HL-60/S4 treated with phorbol 12-myristate 13-acetate at 8.2 ng/mL for 4 days and 3 days (cell line): Measurements from ENCODE around the gene PRDM2.

Source experiments
- in situ Hi-C: fragments of 300-500 bp; cut with MboI; formaldehyde crosslinking; loops from 2 replicates; pipeline ENCODE4 v1.15.0; 2022; ENCODE audit warnings: low sequenced_read_pairs

Gene PRDM2

DNA sequence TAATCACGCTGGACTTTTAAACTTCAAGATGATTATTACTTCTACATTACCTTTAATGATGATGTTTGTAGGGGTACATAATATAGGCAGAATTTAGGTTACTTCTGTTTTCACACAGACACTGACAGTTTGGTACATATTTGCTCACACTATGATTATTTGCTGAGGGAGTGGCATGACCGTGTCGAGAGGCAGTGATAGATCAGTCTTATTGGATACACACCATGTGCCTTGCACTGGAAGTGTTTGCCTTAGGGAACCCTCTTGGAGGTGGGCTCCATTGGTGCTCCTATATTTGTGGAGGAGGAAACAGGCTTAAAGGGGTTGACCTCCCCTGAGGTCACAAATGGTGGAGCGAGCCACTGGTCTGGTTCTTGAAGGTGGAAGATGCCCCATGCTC, 132.1 kb downstream of the PRDM2 start:
- in situ Hi-C loops = no loop called here

DNA sequence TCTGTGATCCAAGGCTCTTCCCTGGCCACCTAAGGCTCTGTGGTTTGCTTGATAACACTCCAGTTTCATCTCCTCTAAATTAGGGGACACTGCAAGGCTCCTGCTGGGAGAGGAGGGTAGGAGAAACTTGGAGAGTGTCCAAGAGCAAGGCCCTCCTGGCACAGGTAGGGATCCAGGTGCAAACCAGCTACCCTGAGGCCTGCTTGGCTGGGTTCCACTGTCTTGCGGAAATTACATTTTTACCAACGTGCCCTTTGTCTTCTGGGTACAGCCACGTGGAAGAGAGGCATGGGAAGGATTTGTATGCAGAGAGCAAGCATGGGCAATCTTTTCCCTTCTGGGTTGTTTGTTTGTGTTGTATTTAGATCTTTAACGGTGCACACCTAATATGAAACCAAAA, 132.5 kb downstream of the PRDM2 start:
- in situ Hi-C loops = no loop called here

DNA sequence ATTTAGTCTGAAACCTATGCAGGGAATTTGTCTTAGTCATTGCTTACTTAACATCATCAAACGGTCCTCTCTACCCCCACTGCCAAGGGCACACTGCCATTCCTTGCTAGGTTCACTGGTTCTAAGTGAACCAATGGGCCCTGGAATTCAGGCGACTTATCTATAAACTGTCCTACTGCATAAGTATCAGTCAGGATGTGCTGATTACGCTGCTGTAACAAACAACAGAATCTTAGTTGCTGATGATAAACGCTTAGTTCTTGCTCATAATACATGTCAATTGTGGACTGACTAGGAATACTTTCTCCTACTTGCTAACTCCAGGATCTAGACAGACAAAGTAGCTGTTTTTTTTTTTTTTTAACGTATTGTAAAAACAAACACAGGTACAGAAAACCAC, 136.1 kb downstream of the PRDM2 start:
- in situ Hi-C loops = no loop called here

DNA sequence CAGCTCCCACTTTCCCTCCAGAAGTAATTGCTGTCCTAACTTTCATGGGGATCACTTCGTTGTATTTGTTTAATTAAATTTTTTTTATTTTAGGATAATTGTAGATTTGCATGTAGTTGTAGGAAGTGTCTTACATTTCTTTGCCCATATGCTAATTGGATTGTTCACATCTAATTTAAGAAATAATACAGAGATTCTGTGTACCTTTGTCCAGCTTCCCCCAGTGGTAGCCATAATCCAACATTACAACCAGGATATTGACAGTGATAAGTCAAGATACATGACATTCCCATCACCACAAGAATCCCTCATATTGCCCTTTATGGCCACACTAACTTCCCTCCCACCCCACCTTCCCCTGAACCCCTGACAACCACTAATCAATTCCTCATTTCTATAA, 136.6 kb downstream of the PRDM2 start:
- in situ Hi-C loops = no loop called here

DNA sequence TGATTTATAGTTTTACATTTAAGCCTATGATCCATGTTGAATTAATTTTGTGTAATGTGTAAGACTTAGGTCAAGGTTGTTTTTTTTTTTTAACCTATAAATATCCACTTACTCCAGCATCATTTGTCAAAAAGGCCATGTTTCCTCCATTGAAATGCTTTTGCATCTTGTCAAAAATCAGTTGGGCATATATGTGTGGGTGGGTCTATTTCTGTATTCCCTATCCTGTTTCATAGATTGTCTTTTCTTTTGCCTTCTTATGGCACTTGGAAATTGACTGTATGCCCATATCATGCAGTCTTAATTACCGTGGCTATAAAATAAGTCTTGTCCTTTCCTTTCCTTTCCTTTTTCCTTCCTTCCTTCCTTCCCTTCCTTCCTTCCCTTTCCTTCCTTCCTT, 138.2 kb downstream of the PRDM2 start:
- in situ Hi-C loops = no loop called here

DNA sequence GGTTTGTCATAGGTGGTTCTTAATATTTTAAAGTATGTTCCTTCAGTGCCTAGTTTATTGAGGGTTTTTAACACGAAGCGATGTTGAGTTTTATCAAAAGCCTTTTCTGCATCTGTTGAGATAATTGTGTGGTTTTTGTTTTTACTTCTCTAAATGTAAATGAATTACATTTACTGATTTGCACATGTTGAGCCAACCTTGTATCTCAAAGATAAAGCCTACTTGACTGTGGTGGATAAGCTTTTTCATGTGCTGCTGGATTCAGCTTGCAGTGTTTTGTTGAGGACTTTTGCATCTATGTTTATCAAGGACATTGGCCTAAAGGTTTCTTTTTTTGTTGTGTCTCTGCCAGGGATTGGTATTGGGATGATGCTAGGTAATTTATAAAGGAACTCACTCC, 142.5 kb downstream of the PRDM2 start:
- in situ Hi-C loops = no loop called here

DNA sequence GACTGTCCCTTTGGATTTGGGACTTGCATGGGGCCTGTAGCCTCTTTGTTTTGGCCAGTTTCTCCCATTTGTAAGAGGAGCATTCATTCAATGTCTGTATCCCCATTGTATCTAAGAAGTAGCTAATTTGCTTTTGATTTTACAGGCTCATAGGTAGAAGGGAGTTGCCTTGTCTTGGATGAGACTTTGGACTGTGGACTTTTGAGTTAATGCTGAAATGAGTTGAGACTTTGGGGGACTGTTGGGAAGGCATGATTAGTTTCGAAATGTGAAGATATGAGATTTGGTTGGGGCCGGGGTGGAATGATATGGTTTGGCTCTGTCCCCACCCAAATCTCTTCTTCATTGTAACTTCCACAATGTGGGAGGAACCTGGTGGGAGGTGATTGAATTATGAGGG, 151.7 kb downstream of the PRDM2 start:
- in situ Hi-C loops = no loop called here

DNA sequence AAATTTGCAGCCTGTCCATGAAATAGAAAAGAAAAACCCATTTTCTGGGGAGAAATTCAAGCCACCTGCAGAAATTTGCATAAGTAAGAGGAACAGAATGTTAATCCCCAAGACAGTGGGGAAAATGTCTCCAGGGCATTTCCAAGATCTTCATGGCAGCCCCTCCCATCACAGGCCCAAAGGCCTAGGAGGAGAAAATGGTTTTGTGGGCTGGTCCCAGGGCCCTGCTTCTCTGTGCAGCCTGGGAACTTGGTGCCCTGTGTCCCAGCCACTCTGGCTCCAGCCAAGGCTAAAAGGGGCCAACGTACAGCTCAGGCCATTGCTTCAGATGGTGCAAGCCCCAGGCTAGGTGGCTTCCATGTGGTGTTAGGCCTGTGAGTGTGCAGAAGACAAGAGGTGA, 155.6 kb downstream of the PRDM2 start:
- in situ Hi-C loops = no loop called here

DNA sequence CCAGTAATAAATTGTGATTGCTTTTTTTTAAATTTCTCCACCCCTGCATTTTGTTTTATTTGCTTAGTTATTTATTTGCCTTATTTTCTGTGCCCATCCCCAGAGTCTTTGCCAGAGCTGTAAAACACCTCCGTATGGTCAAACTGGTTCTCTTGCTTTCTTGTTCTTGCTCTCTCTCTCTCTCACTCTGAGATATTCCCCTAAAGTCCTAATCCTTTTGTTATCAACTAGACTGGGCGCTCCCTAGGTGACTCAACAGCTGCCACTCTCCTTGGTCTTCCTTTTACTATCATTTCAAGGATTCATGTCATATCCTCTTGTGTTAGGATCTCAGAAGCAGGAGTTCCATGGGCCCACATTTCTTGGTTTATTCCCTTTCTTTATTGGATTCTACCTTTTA, 160.0 kb downstream of the PRDM2 start:
- in situ Hi-C loops = no loop called here

DNA sequence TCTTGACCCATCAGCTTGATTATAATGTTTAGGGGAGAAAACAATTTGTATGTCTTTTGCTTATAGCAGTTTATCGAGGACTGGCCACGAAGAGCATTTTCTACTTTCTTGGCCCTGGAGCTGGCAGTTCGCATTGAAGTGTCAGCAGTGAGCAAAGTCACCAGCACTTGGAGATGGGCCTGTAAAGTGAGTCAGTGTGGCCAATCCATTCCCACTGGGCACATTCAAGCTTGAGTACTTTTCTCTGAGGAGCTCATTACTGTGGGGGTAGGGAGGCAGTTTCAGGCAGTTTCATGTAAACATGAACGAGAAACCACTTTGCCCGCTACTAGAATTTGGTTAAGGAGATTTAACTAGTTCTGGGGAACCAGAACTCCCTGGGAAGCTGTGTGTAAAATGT, 164.8 kb downstream of the PRDM2 start:
- in situ Hi-C loops = no loop called here

DNA sequence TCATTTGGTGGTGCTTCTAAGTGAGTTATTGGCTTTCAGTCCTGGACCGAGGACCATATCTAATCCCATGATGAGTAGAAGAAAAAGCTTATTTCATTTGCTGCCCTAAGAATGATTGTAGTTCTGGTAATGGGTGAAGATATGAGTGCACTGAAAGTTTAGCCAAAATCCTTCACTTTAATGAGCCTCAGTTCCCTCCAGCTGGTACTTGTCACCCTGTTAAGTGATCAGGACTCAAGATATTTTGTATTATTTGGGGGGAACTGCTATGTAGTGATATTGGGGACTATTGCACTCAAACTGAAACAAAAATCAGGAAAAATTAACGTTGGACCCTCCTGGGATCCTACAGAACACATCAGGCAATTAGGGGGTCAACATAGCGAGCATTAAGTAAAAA, 165.9 kb downstream of the PRDM2 start:
- in situ Hi-C loops = no loop called here

DNA sequence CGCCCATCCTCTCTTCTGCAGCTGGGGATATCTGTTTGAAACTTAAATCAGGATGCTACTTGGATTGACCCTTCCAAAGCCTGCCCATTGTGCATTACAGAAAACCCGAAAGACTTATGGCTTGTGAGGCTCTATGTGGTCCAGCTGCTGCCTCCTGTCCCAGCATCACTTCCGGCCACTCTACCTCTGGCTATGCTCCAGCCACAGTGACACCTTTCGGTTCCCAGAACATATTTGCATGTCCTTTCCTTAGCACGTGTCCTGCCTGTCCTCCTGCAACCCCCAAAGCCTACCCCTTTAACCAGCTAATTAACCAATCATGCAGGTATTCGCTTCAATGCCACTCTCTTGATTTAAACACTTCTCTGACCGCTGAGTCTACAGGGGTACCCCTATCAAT, 167.6 kb downstream of the PRDM2 start:
- in situ Hi-C loops = no loop called here

DNA sequence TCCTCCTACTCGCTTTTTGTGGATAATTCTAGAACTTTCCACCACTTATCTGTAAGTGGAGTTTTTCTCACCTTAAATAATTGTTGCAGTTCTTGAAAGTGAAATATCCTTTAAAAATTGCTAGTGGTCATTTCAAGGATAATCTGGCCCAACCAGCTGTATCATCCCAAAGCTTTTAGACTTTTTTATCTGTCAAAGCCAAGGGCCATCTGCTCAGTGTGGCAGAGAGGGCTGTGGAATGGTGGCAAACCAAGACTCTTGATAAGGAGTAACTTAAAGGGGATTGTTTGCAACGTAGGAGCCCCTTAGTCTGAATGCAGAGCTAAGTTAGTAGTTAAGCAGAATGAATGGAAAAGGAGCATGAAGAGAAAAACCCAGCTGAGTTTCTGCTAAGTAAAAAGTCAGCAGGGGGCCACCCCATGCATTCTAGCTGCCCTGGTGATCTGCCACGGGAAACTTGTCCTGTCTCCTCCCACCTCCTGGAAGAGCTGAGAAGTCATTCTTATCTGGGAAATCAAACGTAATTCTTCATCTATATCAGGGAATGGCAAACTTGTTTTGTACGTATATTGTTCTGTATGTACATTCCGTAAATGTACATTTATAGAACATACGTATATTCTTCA, 169.3 kb downstream of the PRDM2 start:
- in situ Hi-C loops = no loop called here

DNA sequence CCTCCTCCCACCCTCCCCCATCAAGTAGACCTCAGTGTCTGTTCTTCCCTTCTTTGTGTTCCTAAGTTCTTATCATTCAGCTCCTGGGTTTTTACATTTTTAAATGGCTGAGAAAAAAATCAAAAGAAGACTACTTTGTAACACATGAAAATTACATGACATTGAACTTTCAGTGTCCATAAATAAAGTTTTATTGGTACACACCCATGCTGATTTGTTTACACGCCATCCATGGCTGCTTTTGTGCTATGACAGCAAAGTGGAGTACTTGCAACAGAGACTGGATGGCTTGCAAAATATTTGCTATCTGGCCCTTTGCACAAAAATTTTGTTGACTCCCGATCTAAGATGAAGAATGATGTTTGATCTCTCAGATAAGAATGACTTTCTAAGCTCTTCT, 171.4 kb downstream of the PRDM2 start:
- in situ Hi-C loops = no loop called here

DNA sequence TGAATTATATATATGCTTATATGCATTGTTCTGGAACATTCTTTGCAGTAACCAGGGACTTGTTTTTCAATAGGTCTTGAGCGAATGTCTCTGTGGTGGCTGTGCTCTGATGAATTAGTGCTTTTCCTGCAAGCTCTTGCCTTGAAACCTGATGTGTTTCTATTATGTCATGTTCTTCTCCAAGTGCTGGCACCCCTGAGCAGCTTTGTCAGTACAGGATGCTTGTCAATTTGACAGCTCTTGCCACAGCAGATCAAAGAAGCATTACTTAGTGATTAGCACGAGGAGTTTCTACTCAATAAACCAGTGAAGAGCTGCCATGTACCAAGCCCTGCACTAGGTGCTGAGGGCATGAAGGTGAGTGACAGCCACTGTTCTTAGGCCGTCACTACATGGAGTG, 171.9 kb downstream of the PRDM2 start:
- in situ Hi-C loops = no loop called here

DNA sequence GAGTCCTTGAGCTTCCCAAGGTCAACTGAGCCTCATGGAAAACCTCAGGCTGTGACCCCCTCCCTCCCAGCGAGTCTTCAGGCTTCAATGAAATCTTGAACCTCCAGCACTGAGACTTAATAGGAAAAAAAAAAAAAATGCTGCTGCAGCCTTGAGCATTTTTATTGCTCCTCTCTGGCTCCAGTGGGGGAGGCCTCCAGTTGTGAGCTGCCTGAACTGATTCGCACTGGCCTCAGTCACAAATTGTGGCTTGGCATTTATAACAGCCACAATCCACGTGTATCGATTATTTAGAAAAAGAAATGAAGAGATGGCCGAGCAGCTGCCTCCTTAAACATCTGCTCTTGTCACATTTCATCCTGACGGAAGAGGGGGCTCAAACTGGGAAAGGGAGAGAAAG, 173.0 kb downstream of the PRDM2 start:
- in situ Hi-C loops = no loop called here
